Stomach (tissue), 9 donors: ENCODE measurements around the gene APCDD1. TPM values are rescaled to one million over a fixed set of nuclear protein-coding genes. Genes with fewer than 3 reads are reported as not detected.

Experiments used
- DNase-seq, 2 donors: peaks; one replicate each; pipeline versions ENCODE4 v3.0.0 to v3.0.0-alpha.2; 2013 to 2019
- H3K27ac ChIP-seq, 5 donors: fragments of 200-600 bp in 4 of 5; sonication (generic) in 4 of 5; one replicate each; pipeline ENCODE4 v1.5.1; 2013 to 2019; ENCODE audit warnings: mild to moderate bottlenecking in 1 of 5, moderate library complexity in 1 of 5
- H3K27me3 ChIP-seq, 3 donors: fragments of 200-600 bp; sonication (generic); one replicate each; pipeline ENCODE4 v1.5.1; 2017 to 2019; ENCODE audit warnings: mixed run types in 1 of 3
- H3K36me3 ChIP-seq, 4 donors: fragments of 200-600 bp; sonication (generic); 1 replicate in 3 of 4; 2 replicates in 1 of 4; pipeline ENCODE4 v1.5.1; 2016 to 2019
- H3K4me1 ChIP-seq, 4 donors: fragments of 200-600 bp; sonication (generic); one replicate each; pipeline ENCODE4 v1.5.1; 2016 to 2019
- H3K4me3 ChIP-seq, 4 donors: fragments of 200-600 bp; sonication (generic) in 3 of 4; one replicate each; pipeline ENCODE4 v1.5.1; 2016 to 2019; ENCODE audit warnings: mild to moderate bottlenecking in 1 of 4
- H3K9me3 ChIP-seq, 4 donors: fragments of 200-600 bp; sonication (generic); one replicate each; pipeline ENCODE4 v1.5.1; 2016 to 2019
- CTCF ChIP-seq, 7 experiments: fragments of 450-650 bp in 4 of 7; fragments of 200-600 bp in 3 of 7; sonication (generic) in 3 of 7; IDR thresholded peaks; one replicate each; pipeline ENCODE4 v1.5.1; 2016 to 2019; ENCODE audit warnings: antibody characterized with exemption in 7 of 7, control low read depth in 2 of 7, mild to moderate bottlenecking in 1 of 7
- EP300 ChIP-seq: sonication (generic); formaldehyde crosslinking; IDR thresholded peaks from one replicate; pipeline ENCODE4 v1.6.1; 2017; ENCODE audit warnings: antibody characterized with exemption
- POLR2A ChIP-seq, 4 donors: fragments of 450-650 bp; IDR thresholded peaks; one replicate each; pipeline ENCODE4 v1.6.1; 2016; ENCODE audit warnings: antibody characterized with exemption in 4 of 4, control low read depth in 2 of 4, mild to moderate bottlenecking in 1 of 4, moderate library complexity in 1 of 4
- POLR2AphosphoS5 ChIP-seq, 3 donors: sonication (generic); formaldehyde crosslinking; IDR thresholded peaks; one replicate each; pipeline ENCODE4 v1.6.1; 2016; ENCODE audit warnings: antibody characterized with exemption in 3 of 3
- WGBS, 5 donors: extraction: QIAGEN DNeasy Blood & Tissue Kit in 3 of 5; methylation state at CpG; one replicate each; pipeline versions ENCODE4 v1.1.5 to v1.1.7; 2013 to 2018; 5-methylcytosine and 5-hydroxymethylcytosine counted together
- intact Hi-C: fragments of 100-400 bp; cut with DNase I; formaldehyde crosslinking; loops from one replicate; pipeline ENCODE4 v1.15.1; 2023; ENCODE audit warnings: low total_unique reads
- polyA plus RNA-seq, 3 donors: library from polyadenylated mRNA; stranded (reverse); fragments of 200-250 nt; gene quantifications; one replicate each; pipeline ENCODE4 v1.2.3, GENCODE V29; 2013
- total RNA-seq, 5 donors: library from RNA; depleted of rRNA; stranded (reverse); fragments of >200 nt; gene quantifications; one replicate each; pipeline versions ENCODE4 v1.1.0 to v1.2.3, GENCODE V29; 2014 to 2016
- donor health status: healthy with polysubstance abuse.
- donor health status: Bipolar disorder and iron deficiency.
- donor health status: healthy.

Gene APCDD1
- total and polyA plus RNA-seq, 8 donors: 11.0 to 142 (median 25.9) TPM

DNA sequence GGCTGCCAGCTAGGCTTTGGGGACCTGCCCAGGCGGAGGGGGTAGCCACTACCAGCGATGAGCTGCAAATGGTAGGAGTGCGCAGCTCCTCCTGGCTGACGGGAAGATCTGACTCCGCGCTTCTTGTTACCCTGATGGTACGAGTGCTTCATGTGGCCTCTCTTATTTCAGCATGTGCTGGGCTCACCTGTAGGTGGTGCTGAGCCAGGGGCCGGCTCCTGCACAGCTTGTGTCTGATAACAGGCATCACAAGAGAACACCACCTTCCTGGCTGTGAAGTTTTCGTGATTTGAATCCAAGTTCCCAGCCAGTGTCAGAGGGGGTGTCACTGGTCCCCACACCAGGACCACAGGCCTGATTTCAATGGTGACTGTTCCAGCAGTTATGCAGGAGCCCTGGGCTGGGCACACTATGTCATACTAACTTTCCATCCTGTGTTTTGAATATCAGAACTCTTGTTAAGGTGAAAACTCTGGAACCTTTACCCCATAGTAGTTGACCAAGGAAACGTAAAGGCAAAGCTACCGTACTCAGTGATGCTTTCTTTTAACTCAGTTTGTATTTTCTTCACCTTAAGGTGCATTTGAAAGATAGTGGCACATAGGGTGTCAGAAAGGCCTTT is 28.0 kb downstream of the APCDD1 start:
- H3K27ac ChIP-seq: no peak overlapping the region
- H3K9me3 ChIP-seq: no peaks in the 10 kb centered on the region
- intact Hi-C loops: no loop called here
- no peak overlapping the region for H3K4me3 ChIP-seq
- no peaks in the 10 kb centered on the region for H3K27me3 ChIP-seq
- peaks cover 0 to 13% (median 4%) of the 10 kb centered on the region in 4 donors for H3K4me1 ChIP-seq
- WGBS, 5 donors: 91 to 97% (median 94%) methylated on average over 11 of the region's 11 CpGs
- peaks cover 10 to 64% (median 28%) of the 10 kb centered on the region in 4 donors for H3K36me3 ChIP-seq
- no peak for DNase-seq
- TF ChIP-seq CTCF (IDR thresholded peaks at IDR 0.05): no peak
- no peak for TF ChIP-seq POLR2AphosphoS5 (IDR thresholded peaks at IDR 0.05)

GRCh38 chr18:10482985-10483949 is 28.8 kb downstream of the APCDD1 start:
- intact Hi-C loops: no loop called here
- DNase-seq: peak in 1 of 2 donors; percentile 36
- 72 to 84% (median 78%) methylated on average over 19 to 20 of the region's 20 CpGs for WGBS, 5 donors
- Histone ChIP-seq H3K36me3 (peaks cover 10 to 69% (median 31%) of the 10 kb centered on the region in 4 donors), H3K27me3 (no peaks in the 10 kb centered on the region), H3K9me3 (no peaks in the 10 kb centered on the region), H3K4me1 (peaks cover 0 to 10% (median 4%) of the 10 kb centered on the region in 4 donors), H3K27ac (peak overlapping the region in 1 of 5 donors; percentile 25), H3K4me3 (no peak overlapping the region)
- TF ChIP-seq CTCF (IDR thresholded peaks at IDR 0.05): no peak
- no peak for TF ChIP-seq POLR2AphosphoS5 (IDR thresholded peaks at IDR 0.05)

DNA sequence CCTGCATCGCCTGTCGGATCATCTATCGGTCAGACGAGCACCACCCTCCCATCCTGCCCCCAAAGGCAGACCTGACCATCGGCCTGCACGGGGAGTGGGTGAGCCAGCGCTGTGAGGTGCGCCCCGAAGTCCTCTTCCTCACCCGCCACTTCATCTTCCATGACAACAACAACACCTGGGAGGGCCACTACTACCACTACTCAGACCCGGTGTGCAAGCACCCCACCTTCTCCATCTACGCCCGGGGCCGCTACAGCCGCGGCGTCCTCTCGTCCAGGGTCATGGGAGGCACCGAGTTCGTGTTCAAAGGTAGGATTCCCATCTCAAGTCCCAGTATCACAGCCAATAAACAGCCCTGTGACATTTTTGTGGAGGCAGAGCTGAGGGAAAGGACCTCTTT is 31.0 kb downstream of the APCDD1 start:
- no peak for DNase-seq
- Histone ChIP-seq H3K4me3 (no peak overlapping the region), H3K9me3 (no peaks in the 10 kb centered on the region), H3K4me1 (peaks cover 0 to 10% (median 4%) of the 10 kb centered on the region in 4 donors), H3K27me3 (no peaks in the 10 kb centered on the region), H3K36me3 (peaks cover 18 to 67% (median 37%) of the 10 kb centered on the region in 4 donors), H3K27ac (no peak overlapping the region)
- TF ChIP-seq POLR2A (IDR thresholded peaks at IDR 0.05): no peak
- no peak for TF ChIP-seq EP300
- TF ChIP-seq POLR2AphosphoS5 (IDR thresholded peaks at IDR 0.05): no peak
- no peak for TF ChIP-seq CTCF (IDR thresholded peaks at IDR 0.05)
- 94 to 96% (median 96%) methylated on average over 20 of the region's 20 CpGs for WGBS, 5 donors
- intact Hi-C loops: no loop called here

GRCh38 chr18:10486362-10486761 is 31.9 kb downstream of the APCDD1 start:
- H3K27ac ChIP-seq: no peak overlapping the region
- H3K4me3 ChIP-seq: no peak overlapping the region
- TF ChIP-seq EP300 (no peak), POLR2A (IDR thresholded peaks at IDR 0.05) (no peak), CTCF (IDR thresholded peaks at IDR 0.05) (no peak), POLR2AphosphoS5 (IDR thresholded peaks at IDR 0.05) (no peak)
- peaks cover 0 to 10% (median 4%) of the 10 kb centered on the region in 4 donors for H3K4me1 ChIP-seq
- intact Hi-C loops: no loop called here
- H3K36me3 ChIP-seq: peaks cover 18 to 67% (median 37%) of the 10 kb centered on the region in 4 donors
- no peaks in the 10 kb centered on the region for H3K9me3 ChIP-seq
- no peak for DNase-seq
- WGBS, 5 donors: 49 to 59% (median 54%) methylated on average over 3 of the region's 3 CpGs
- no peaks in the 10 kb centered on the region for H3K27me3 ChIP-seq
